HUES64 (cell line): ENCODE results near the gene WWOX.

ENCODE experiments used
- H3K27ac ChIP-seq: 2 replicates; pipeline ENCODE4 v1.7.0; 2013; ENCODE audit warnings: low read depth, low read length, inconsistent platforms
- H3K27me3 ChIP-seq: 2 replicates; pipeline ENCODE4 v1.6.1; 2013; ENCODE audit warnings: mild to moderate bottlenecking, low read length; ENCODE audit not compliant: insufficient read depth
- H3K36me3 ChIP-seq: 2 replicates; pipeline ENCODE4 v1.6.1; 2013; ENCODE audit warnings: mild to moderate bottlenecking, low read length; ENCODE audit not compliant: insufficient read depth
- H3K4me1 ChIP-seq: 2 replicates; pipeline ENCODE4 v1.6.1; 2013; ENCODE audit warnings: mild to moderate bottlenecking, low read length, moderate library complexity; ENCODE audit not compliant: insufficient read depth
- H3K4me3 ChIP-seq: 2 replicates; pipeline ENCODE4 v1.5.1; 2013; ENCODE audit warnings: mild to moderate bottlenecking, low read length, moderate library complexity
- H3K9ac ChIP-seq: 2 replicates; pipeline ENCODE4 v1.6.1; 2013; ENCODE audit warnings: mild to moderate bottlenecking, low read depth, low read length
- H3K9me3 ChIP-seq: 2 replicates; pipeline ENCODE4 v1.6.1; 2013; ENCODE audit warnings: low read depth, low read length; ENCODE audit not compliant: insufficient read depth
- WGBS: fragments of 150-250, 120-280 bp; methylation state at CpG from one replicate; pipeline ENCODE4 v1.1.7; 2013; ENCODE audit warnings: missing lambda C conversion rate; 5-methylcytosine and 5-hydroxymethylcytosine counted together

Gene WWOX

GRCh38 chr16:78666318-78666717, 566.9 kb downstream of the WWOX start:
- Histone ChIP-seq H3K9ac (no peak overlapping the region), H3K9me3 (no peaks in the 10 kb centered on the region), H3K4me3 (no peak overlapping the region), H3K4me1 (peaks cover 8% of the 10 kb centered on the region), H3K27ac (no peak overlapping the region), H3K36me3 (no peaks in the 10 kb centered on the region), H3K27me3 (no peaks in the 10 kb centered on the region)
- 93% methylated on average over 4 of the region's 4 CpGs for WGBS

GRCh38 chr16:78667675-78668074, 568.2 kb downstream of the WWOX start:
- no peaks in the 10 kb centered on the region for H3K9me3 ChIP-seq
- WGBS = 95% methylated on average over 5 of the region's 5 CpGs
- no peaks in the 10 kb centered on the region for H3K36me3 ChIP-seq
- H3K27me3 ChIP-seq = no peaks in the 10 kb centered on the region
- no peak overlapping the region for H3K4me3 ChIP-seq
- H3K4me1 ChIP-seq = peaks cover 8% of the 10 kb centered on the region
- H3K27ac ChIP-seq = no peak overlapping the region
- H3K9ac ChIP-seq = no peak overlapping the region

GRCh38 chr16:78668393-78668792, 568.9 kb downstream of the WWOX start:
- Histone ChIP-seq H3K9ac (no peak overlapping the region), H3K4me3 (no peak overlapping the region), H3K36me3 (no peaks in the 10 kb centered on the region), H3K9me3 (no peaks in the 10 kb centered on the region), H3K27ac (no peak overlapping the region), H3K27me3 (no peaks in the 10 kb centered on the region), H3K4me1 (peaks cover 8% of the 10 kb centered on the region)
- 87% methylated on average over 3 of the region's 3 CpGs for WGBS

GRCh38 chr16:78669994-78670393, 570.5 kb downstream of the WWOX start:
- WGBS = 91% methylated on average over 9 of the region's 9 CpGs
- Histone ChIP-seq H3K36me3 (no peaks in the 10 kb centered on the region), H3K9me3 (no peaks in the 10 kb centered on the region), H3K4me1 (0 out of 2 replicates have a peak, but pooled peaks cover 4% of the 10 kb centered on the region), H3K4me3 (no peak overlapping the region), H3K9ac (no peak overlapping the region), H3K27me3 (no peaks in the 10 kb centered on the region), H3K27ac (no peak overlapping the region)

- Histone ChIP-seq H3K4me1 (peaks cover 11% of the 10 kb centered on the region; the same call in 1 of the 2 replicates), H3K36me3 (no peaks in the 10 kb centered on the region), H3K4me3 (no peak overlapping the region), H3K27me3 (no peaks in the 10 kb centered on the region), H3K9me3 (no peaks in the 10 kb centered on the region), H3K27ac (no peak overlapping the region), H3K9ac (no peak overlapping the region)
- 95% methylated on average over 17 of the region's 17 CpGs for WGBS
These were observed 573.5 kb downstream of the WWOX start for GRCh38 chr16:78672779-78673556.

GRCh38 chr16:78673884-78674283, 574.4 kb downstream of the WWOX start:
- H3K4me1 ChIP-seq = peaks cover 11% of the 10 kb centered on the region; the same call in 1 of the 2 replicates
- no peak overlapping the region for H3K9ac ChIP-seq
- 96% methylated on average over 5 of the region's 5 CpGs for WGBS
- no peaks in the 10 kb centered on the region for H3K9me3 ChIP-seq
- H3K27ac ChIP-seq = no peak overlapping the region
- H3K27me3 ChIP-seq = no peaks in the 10 kb centered on the region
- H3K4me3 ChIP-seq = no peak overlapping the region
- H3K36me3 ChIP-seq = no peaks in the 10 kb centered on the region

- H3K4me1 ChIP-seq = peaks cover 7% of the 10 kb centered on the region; the same call in 1 of the 2 replicates
- WGBS = 89% methylated on average over 4 of the region's 6 CpGs
- H3K9ac ChIP-seq = no peak overlapping the region
- H3K4me3 ChIP-seq = no peak overlapping the region
- H3K27me3 ChIP-seq = no peaks in the 10 kb centered on the region
- H3K9me3 ChIP-seq = no peaks in the 10 kb centered on the region
- no peaks in the 10 kb centered on the region for H3K36me3 ChIP-seq
- H3K27ac ChIP-seq = no peak overlapping the region
These were observed 575.9 kb downstream of the WWOX start for GRCh38 chr16:78675312-78675711.

GRCh38 chr16:78675951-78676792, 576.7 kb downstream of the WWOX start:
- 91% methylated on average over 9 of the region's 9 CpGs for whole genome bisulfite sequencing
- Histone ChIP-seq H3K27me3 (no peaks in the 10 kb centered on the region), H3K36me3 (no peaks in the 10 kb centered on the region), H3K9me3 (no peaks in the 10 kb centered on the region), H3K9ac (no peak overlapping the region), H3K4me3 (no peak overlapping the region), H3K27ac (no peak overlapping the region), H3K4me1 (peaks cover 7% of the 10 kb centered on the region; the same call in 1 of the 2 replicates)

- Histone ChIP-seq H3K4me3 (no peak overlapping the region), H3K4me1 (peaks cover 7% of the 10 kb centered on the region; the same call in 1 of the 2 replicates), H3K9ac (no peak overlapping the region), H3K36me3 (no peaks in the 10 kb centered on the region), H3K27me3 (no peaks in the 10 kb centered on the region), H3K27ac (no peak overlapping the region), H3K9me3 (no peaks in the 10 kb centered on the region)
- 84% methylated on average over 4 of the region's 4 CpGs for WGBS
These were observed 577.8 kb downstream of the WWOX start for GRCh38 chr16:78677181-78677731.

GRCh38 chr16:78679546-78679945, 580.1 kb downstream of the WWOX start:
- Histone ChIP-seq H3K27ac (no peak overlapping the region), H3K27me3 (no peaks in the 10 kb centered on the region), H3K9ac (no peak overlapping the region), H3K4me1 (peaks cover 7% of the 10 kb centered on the region; the same call in 1 of the 2 replicates), H3K36me3 (no peaks in the 10 kb centered on the region), H3K9me3 (no peaks in the 10 kb centered on the region), H3K4me3 (no peak overlapping the region)
- 93% methylated on average over 2 of the region's 2 CpGs for WGBS

- 83% methylated on average over 7 of the region's 8 CpGs for WGBS
- no peak overlapping the region for H3K9ac ChIP-seq
- no peak overlapping the region for H3K27ac ChIP-seq
- no peaks in the 10 kb centered on the region for H3K27me3 ChIP-seq
- H3K4me3 ChIP-seq = no peak overlapping the region
- H3K36me3 ChIP-seq = no peaks in the 10 kb centered on the region
- H3K4me1 ChIP-seq = no peaks in the 10 kb centered on the region
- H3K9me3 ChIP-seq = no peaks in the 10 kb centered on the region
These were observed 582.3 kb downstream of the WWOX start for GRCh38 chr16:78681743-78682142.
